ENCODE data around the gene ATP9A.

DNA sequence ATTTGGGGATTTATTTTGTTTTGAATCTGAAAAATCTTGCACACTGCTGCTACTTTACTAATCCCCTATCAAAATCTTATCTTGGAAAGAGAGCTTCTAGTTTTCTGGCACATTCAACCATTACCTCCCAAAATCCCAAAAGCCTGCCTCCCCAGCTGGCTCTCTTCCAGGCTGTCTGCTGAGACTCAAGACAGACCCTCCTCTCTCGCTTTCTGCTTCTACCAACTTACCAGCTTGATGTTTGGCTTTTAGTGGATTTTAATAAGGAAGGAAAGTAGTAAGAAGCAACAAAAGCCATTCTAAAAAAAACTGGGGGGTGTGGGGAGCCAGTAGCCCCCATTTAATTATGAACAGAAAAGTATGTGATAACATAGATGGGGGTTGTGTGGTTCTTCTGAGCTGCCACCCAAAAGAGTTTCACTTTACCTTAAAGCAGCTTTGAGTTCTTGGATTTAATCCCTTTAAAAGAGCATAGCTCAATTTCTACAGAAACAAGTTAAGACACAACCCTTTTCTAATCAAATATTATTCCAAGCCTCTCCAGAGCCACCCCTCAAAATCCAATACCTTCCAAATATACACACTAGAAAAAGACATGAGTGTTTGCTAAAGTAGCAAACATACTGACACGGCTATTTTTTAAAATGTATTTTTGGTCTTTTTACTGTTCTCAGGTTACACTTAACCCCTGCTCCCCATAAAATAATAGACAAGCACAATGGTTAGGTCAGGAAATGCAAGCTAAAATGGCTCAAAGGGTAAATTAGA is 71.7 kb downstream of the ATP9A start:
- TF ChIP-seq POLR2A (IDR thresholded peaks at IDR 0.05; ENCODE audit: low read depth, low read length) (no peak), POLR2AphosphoS5 (IDR thresholded peaks at IDR 0.05; ENCODE audit: low read depth, low read length) (no peak), TAF1 (IDR thresholded peaks at IDR 0.05; ENCODE audit: low read depth, low read length) (no peak), SPI1 (IDR thresholded peaks at IDR 0.05; ENCODE audit: low read depth, low read length) (no peak), PAX5 (IDR thresholded peaks at IDR 0.05; ENCODE audit: insufficient read depth, low read length, severe bottlenecking) (no peak)
